Endometrial microvascular endothelial cells (primary cell): Measurements from ENCODE around the gene BBS9. TPM values are rescaled to one million over a fixed set of nuclear protein-coding genes. Genes with fewer than 3 reads are reported as not detected.
"Not testable (repeated sequence)": the region's sequence is repeated elsewhere in the genome, so short reads cannot be mapped to it uniquely, and the experiment has no call there.

Experiments used
- in situ Hi-C: cut with HindIII; loops from 2 replicates; pipeline ENCODE4 v1.10.0; 2017; ENCODE audit warnings: low sequenced_read_pairs, low pct_unique_long_range_greater_than_20kb; ENCODE audit errors: inconsistent ontology term
- total RNA-seq: library from RNA; depleted of rRNA; stranded (reverse); fragments of >200 nt; gene quantifications from one replicate; pipeline ENCODE4 v1.2.3, GENCODE V29; 2015; ENCODE audit errors: inconsistent ontology term

Gene BBS9
- total RNA-seq, 1 donor from 2014 or later = 9.7 TPM

GRCh38 chr7:33250421-33250871 lies 121.1 kb downstream of the BBS9 start:
- in situ Hi-C loops = no loop called here

GRCh38 chr7:33251301-33251700 lies 121.9 kb downstream of the BBS9 start:
- in situ Hi-C loops = no loop called here

GRCh38 chr7:33258491-33258951 lies 129.2 kb downstream of the BBS9 start:
- in situ Hi-C loops = no loop called here

GRCh38 chr7:33261585-33261984 lies 132.2 kb downstream of the BBS9 start:
- in situ Hi-C loops = no loop called here

- in situ Hi-C loops = no loop called here
These were observed 133.1 kb downstream of the BBS9 start for GRCh38 chr7:33262476-33262875.

- in situ Hi-C loops = not testable (repeated sequence)
These were observed 142.5 kb downstream of the BBS9 start for GRCh38 chr7:33271839-33272371.

- in situ Hi-C loops = no loop called here
These were observed 144.0 kb downstream of the BBS9 start for GRCh38 chr7:33273356-33273755.

- in situ Hi-C loops = no loop called here
These were observed 147.0 kb downstream of the BBS9 start for GRCh38 chr7:33276325-33276724.

GRCh38 chr7:33276729-33277128 lies 147.4 kb downstream of the BBS9 start:
- in situ Hi-C loops = no loop called here

- in situ Hi-C loops = no loop called here
These were observed 148.7 kb downstream of the BBS9 start for GRCh38 chr7:33278095-33278494.

- in situ Hi-C loops = no loop called here
These were observed 157.1 kb downstream of the BBS9 start for GRCh38 chr7:33286501-33286900.

- in situ Hi-C loops = no loop called here
These were observed 158.4 kb downstream of the BBS9 start for GRCh38 chr7:33287738-33288137.

GRCh38 chr7:33298848-33299247 lies 169.5 kb downstream of the BBS9 start:
- in situ Hi-C loops = no loop called here

- in situ Hi-C loops = no loop called here
These were observed 170.1 kb downstream of the BBS9 start for GRCh38 chr7:33299425-33299824.

GRCh38 chr7:33300131-33300530 lies 170.8 kb downstream of the BBS9 start:
- in situ Hi-C loops = no loop called here

- in situ Hi-C loops = no loop called here
These were observed 171.4 kb downstream of the BBS9 start for GRCh38 chr7:33300742-33301141.

- in situ Hi-C loops = not testable (repeated sequence)
These were observed 174.7 kb downstream of the BBS9 start for GRCh38 chr7:33303978-33304557.

GRCh38 chr7:33307205-33307604 lies 177.8 kb downstream of the BBS9 start:
- in situ Hi-C loops = no loop called here

GRCh38 chr7:33310546-33310945 lies 181.2 kb downstream of the BBS9 start:
- in situ Hi-C loops = no loop called here

- in situ Hi-C loops = no loop called here
These were observed 196.6 kb downstream of the BBS9 start for GRCh38 chr7:33325754-33326484.
